EH (cell line): ENCODE data around the gene RIMS3.
"Not testable (repeated sequence)": the region's sequence is repeated elsewhere in the genome, so short reads cannot be mapped to it uniquely, and the experiment has no call there.

Experiments
- DNase-seq: peaks from one replicate; pipeline ENCODE4 v3.0.0-alpha.2; 2015; ENCODE audit warnings: low read depth

RIMS3 gene

DNA sequence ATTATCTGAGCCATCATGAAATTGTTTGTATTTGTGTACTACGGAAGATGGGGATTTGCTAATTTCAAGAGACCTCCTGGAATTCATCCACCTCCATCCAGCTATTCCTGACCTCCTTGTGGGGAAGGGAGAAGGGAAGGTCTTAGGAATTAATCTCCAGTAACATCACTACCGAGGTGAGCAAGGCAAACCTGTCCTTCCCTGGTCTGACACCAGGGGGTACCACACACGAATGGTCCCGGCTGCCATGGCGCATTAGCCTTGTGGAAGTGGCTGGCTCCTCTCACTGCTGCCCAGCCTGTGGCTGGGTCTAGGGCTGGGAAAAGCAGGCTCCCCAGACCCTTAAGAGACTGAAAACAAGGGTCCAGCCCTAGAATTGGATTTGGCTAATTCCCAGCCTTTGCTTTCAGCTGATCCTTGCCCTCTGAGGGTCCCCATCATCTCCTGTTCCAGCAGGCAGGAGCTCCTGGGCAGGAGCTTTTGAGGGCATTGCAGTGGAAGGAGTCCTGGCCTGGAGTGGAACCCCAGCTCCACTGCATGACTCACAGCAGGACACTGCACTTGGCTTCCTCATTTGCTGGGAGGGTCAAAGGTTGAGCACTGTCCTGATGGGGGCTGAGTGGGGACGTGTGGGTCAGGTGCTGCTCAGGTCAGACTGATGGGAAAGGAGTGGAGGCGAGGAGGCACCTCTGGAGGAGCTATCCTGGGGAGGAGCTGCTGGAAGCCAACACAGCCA, 34.8 kb downstream of the RIMS3 start:
- peak; percentile 35 for DNase-seq

DNA sequence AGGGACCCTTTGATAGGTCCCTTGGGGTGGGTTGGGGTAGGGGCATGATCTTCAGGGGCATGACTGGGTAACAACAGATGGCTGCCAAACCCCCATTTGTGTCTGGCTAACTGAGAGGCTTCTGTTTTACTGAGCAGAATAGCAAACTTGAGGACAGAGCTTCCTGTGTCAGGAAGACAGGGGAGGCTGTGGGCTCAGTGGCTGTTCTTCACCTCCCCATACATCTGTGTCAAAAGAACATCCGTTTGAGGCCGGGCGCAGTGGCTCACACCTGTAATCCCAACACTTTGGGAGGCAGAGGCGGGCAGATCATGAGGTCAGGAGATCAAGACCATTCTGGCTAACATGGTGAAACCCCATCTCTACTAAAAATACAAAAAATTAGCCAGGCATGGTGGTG, 35.9 kb downstream of the RIMS3 start:
- DNase-seq = not testable (repeated sequence)

DNA sequence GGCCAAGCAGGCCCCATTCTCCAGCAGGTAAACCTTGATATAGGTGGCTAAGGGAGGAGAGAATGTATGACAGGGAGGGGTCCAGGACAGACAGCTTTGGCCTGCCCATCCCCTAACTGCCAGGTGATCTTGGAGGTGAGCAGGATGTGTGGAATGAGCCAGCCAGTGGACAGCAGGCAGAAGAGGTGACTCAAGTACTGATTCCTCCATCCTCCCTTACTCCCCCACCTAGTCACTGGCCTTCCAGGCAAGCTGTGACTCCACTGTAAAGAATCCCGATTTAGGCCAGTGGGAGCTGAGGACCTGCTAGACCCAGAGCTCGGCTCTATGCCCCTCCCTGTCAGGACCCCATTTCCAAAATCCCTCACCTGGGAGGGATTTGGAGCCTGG, 36.6 kb downstream of the RIMS3 start:
- no peak for DNase-seq

DNA sequence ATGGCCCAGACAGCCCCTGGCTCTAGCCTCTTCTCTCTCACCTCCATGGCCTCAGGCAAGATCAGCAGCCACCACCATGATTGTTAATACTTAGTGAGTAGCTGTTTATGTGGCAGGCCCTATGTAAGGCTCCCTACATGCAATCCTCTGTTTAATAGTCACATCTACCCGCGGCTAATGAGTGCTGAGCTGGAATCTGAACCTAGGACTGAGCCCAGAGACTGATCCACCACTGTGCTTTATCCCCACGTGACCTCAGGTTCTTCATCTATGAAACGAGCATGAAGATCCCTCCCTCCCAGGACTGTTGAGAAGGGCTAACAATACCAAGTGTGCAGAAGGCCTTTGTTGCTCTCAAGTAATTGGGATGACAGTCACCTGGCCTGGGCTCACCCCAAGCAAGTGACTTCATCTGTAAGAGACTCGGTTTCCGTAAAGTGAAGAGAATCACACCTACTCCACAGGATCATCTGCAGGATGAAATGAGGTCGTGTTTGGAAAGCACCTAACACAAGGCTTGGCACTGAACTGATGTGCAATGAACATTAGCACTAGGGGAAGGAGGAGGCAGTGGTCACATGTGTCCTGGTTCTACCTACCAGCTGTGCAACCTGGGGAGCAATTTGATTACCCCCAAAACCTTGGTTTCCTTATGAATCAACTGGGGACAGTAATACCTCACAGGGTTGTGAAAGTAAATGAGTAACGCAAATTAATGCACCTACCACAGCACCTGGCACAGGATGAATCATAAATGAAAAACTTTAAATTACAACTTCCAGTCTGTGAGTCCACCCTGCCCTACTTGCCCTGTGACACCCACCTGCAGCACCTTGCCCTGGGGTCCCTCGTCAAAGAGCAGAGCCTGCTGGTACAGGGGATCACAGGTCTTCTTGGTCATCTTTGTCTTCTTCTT, 37.2 kb downstream of the RIMS3 start:
- no peak for DNase-seq

DNA sequence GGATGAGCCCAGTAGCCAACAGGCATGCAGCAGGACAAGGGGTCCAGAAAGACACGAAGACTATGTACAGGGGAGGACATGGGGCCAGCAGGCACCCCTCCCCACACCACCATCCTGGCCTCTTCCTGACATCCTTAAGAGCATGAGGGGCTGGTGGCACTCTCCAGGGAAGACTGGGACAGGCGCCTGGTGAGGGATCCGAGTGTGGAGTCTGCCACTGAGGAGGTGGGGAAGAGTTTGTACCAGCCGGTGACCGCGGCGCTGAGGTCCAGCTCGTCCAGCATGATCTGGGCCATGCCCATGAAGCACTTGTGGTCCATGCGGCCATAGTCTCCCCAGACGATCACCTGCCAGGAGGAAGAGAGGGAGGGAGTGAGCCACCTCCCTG, 39.1 kb downstream of the RIMS3 start:
- no peak for DNase-seq

DNA sequence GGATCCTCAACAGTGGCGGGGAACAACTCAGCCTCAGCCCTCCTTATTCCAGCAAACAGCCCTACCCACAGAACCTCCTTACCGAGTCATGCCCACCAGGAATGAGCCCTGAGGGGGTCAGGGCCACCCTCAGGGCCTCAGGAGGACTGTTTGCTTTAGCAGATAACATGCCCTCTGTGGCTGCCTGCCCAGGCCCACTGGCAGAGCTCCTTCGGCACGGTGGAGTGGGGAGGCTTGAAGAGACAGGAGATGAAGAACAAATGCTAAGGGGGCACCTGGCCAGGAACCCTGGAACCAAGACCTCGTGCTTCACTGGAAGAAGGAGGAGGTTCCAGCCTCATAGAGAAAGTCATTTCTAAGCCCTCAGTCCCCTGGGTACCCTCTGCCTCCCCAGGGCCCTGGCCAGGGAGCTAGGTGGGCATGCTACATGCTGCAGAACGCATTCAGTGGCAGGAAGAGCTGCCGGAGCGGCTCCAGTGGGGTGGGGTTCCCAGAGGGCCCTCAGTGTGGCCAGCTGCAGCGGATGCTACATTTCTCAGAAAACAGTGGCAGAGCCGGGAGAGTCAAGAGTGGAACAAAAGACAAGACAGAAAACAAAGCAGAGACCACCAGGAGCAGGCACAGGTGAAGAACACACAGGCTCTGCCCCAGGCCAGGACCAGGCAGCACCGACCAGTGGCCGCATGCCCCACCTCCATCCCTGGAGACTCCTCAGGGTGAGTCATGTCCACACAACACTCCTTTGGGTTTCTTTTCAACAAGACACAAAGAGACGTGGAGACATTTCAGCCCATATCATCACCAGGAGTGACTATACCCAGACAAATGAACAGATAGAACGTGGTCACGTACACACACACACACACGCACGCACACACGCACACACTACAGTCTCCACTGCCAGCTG, 39.8 kb downstream of the RIMS3 start:
- DNase-seq = peak; percentile 10

DNA sequence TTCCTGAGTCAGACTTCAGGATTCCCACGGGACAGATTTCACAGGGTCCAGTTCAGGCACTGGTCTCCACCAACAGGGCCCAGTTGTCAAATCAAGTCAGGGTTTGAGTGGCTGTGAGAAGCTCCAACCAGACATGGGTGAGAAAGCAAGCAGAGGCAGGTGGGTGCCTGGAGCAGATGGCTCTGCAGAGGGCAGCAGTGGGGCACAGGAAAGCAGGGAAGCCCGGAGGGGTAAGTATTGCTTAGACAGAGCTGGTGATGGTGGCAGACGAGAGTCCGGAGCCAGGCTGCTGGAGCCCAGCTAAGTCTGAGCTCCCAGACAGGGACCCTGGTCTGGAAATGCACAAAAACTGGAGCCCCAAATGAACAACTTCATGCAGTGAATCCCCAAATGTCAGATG, 40.4 kb downstream of the RIMS3 start:
- DNase-seq = peak; percentile 32

DNA sequence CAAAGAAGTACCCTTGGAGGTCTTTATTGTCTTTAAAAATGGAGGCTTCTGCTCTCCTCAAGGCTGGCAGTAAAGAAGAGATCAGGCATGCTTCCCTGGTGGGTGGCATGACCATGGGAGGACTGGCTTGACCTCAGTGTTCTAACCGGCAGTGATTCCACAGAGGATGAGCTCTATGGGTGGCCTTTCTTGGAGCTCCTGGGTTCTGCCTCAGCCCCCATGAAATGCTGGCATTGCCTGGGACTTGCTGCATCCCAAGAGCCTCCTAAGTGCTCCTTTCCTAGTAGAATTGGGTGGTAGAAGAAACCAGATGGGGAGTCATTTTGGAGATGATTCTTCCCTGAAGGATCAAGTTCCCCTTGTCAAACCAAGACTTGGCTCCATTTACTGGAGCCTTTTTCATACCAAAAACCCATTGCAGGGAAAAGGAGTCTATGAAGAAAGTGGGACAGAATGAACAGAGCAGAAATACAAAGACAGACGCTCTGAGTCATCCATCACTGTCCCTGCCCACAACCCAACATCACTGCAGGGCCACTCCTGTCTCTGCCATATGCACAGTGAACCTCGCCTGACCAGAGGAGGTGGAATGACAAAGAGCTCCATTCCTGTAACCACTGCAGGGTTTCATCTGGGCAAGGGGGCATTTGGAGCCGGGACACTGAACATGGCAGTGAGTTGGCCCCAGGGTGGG, 42.4 kb downstream of the RIMS3 start:
- no peak for DNase-seq

DNA sequence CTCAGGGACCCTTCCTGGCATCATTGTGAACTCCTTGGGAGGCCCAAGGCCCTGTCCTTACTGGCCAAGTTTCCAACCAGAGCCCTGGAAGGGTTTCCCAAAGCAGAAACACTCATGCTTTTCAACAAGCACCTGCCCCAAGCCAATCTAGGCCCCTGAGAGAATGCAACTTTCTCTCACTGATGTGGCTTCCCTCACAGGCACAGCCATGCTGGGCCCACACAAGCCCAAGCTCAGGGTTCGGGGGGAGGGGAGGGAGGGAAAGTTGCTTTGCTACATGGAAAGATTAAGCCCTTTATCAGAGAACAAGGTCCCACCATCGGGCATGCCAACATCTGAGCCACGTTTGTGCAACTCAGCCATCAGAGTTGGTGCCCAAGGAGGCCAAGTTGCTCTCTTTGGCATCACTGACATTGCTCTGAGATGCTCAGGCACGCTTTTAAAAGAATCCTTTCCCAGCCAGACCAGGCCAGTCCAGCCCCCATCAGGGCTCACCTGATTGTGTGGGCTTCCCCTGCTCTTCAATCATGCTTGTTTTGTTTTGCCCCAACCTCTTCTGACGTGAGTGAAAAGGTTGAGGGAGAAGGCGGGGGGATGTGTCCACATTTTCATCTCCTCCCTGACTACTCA, 43.5 kb downstream of the RIMS3 start:
- no peak for DNase-seq

DNA sequence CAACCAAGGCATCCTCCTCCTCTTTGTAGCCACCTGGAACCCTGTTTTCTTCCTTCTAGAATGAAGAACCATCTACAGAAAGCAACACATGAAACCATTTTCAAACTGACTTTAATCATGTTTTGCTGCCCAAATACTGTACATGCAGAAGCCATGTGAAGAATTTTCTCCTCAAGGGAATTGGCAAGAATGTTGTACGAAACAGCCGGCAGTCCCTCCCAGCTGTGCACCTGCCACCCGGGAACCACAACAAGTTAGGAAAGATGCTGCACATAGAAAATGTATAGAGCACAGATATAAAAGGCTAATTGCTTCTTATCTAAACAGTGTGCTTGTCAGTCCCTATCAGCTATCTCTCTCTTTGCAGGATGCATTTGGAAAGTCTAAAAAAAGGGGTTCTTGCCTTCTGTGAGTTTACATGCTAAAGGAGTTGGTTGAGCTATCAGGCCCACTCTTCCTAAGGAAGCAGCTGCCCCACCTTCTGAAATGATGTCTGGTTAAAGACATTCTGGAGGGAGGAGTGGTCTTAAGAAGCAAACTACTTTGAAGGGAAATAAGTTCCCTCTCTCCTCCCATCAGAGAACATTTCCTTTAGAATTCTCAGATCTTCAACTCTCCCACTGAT, 44.8 kb downstream of the RIMS3 start:
- no peak for DNase-seq

DNA sequence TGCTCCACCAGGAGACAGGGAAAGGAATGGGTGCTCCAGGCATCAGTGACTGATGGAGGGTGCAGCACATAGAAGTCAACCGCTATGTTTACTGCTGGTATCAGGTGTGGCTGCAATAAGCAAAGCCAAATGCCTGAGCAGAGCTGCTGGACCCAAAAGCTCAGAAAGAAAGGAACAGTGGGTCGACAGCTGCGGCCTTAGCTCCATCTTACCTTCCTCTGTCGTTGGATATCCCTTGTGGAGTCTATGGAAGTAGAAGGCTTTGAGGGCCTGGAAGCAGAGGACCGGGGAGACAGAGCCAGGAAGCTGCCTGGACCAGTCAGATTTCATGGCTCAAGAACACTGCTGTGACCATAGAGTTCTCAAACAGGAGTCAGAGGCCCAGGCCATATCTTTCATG, 45.3 kb downstream of the RIMS3 start:
- no peak for DNase-seq

DNA sequence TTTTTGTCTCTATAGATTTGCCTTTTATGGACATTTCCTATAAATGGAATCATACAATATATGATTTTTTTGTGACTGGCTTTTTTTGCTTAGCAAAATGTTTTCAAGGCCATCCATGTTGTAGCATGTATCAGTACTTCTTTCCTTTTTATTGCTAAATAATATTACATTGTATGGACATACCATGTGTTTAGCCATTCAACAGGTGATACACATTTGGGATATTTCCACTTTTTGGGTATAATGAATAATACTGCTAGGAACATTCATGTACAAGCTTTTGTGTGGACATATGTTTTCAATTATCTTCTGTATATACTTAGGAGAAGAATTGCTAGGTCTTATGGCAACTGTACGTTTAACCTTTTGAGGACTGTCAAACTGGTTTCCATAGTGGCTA, 47.4 kb downstream of the RIMS3 start:
- no peak for DNase-seq

DNA sequence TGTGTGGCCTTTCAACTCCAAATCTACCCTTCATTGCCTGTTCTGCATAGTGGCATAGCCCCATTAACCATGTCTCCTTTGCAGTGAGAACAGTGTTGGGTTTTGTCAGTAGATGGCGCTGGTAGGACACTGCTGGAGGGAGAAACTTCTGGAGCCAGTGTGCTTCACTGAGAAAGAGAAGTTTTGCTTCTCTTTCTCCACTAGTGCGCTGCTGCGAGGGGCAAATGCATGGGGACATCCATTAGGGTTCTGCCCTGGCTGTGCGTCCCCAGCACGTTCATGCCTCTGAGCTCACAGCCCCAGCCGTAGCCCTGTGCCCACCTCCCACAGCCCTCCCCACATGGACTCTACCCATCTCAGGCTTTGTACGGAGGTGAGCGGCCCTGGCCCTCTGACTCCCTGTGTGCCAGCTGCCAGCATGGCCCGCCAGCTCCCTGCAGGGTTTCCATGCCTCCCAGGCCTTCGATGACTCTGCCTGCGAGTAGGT, 53.1 kb downstream of the RIMS3 start:
- DNase-seq = peak; percentile 71

DNA sequence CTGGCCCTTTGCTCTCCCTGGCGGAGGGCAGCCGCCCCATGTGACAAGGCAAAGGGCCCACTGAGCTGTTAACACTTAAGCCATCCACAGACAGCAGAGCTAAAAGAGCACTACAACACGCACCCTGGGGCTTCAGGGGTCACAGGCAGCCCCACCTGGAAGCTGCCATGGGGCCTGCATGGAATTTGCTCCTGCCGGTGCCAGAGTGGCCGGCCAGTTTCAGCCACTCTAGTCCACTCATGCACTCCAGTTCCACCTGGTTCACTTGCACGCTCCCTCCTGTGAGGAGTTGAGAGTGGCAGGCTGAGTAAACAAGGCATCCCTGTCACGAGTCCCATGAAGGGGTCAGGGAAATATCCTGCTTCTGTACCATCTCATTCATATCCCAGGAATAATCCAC, 55.3 kb downstream of the RIMS3 start:
- no peak for DNase-seq

DNA sequence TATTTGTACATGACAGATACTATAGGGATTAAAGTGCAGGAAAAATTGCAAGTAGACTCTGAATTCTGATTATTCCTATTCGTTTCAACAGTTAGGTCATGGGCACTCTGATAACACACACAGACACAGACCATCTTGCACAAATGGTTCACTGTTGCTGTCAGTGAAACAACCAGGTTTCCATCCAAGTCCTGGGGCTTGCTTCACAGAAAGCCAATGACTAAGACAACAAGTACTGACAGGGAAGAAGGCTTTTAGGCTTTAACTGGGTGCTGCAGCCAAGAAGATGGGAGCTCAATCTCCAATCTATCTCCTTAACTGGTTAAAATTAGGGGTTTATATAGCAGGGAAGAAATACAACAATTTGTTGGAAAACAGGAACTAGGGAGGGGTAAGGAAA, 57.6 kb downstream of the RIMS3 start:
- DNase-seq = no peak

DNA sequence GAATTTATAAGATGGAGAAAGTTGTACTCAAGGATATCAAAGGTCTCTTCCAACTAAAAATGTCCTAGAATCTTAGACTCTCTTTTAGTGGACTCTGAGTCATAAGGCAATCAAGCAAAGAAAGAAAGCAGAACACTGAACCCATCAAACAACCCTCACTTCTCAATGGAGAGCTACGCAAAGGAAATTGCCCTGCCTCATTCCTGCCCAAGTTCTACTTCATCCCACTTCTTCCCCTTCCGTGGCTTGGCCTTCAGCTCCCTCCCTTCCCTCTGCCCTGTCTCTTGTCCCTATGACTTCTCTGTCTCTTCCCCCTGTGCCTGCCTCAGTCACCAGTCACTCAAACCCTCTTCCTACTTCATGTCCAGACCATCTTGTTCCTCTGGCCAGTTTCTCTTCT, 58.5 kb downstream of the RIMS3 start:
- no peak for DNase-seq

DNA sequence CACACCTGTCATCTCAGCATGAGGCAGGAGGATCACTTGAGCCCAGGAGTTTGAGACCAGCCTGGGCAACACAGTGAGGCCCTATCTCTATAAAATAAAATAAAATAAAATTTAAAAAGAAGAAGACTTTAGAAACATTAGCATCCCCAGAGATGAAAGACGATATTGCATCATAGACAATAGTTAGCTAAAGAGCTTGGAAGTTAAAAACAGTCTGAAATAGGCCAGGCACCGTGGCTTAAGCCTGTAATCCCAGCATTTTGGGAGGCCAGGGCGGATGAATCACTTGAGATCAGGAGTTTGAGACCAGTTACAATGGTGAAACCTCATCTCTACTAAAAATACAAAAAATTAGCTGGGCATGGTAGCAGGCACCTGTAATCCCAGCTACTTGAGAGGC, 59.3 kb downstream of the RIMS3 start:
- no peak for DNase-seq

DNA sequence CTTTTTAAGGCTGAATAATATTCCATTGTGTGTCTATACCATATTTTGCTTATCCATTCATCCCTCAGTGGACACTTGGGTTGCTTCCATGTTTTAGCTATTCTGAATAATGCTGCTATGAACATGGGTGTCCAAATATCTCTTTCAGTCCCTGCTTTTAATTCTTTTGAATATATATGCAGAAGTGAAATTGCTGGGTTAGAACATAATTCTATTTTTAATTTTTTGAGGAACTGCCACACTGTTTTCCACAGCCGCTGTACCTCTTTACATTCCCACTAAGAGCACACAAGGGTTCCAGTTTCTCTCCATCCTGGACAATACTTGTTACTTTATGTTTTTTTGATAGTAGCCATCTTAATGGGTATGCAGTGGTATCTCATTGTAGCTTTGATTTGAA, 65.6 kb downstream of the RIMS3 start:
- no peak for DNase-seq

DNA sequence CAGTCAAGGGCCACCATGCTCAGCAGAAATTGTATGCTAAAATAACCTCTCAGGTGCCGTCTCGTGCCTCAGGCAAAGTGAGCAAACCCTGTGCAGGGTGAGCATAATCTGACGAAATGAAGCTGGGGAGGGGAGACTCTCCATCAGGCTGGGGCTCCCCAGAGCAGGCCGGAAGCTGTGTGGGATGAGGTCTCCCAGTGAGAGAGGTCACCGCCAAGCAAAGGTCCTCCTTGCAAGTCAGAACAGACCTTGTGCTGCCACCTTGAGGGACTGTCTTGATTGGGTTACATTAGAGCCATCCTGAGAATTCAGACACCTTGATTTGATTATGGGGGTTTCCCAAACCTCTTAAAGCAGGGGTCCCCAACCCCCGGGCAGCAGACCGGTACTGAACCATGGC, 69.9 kb downstream of the RIMS3 start:
- no peak for DNase-seq

DNA sequence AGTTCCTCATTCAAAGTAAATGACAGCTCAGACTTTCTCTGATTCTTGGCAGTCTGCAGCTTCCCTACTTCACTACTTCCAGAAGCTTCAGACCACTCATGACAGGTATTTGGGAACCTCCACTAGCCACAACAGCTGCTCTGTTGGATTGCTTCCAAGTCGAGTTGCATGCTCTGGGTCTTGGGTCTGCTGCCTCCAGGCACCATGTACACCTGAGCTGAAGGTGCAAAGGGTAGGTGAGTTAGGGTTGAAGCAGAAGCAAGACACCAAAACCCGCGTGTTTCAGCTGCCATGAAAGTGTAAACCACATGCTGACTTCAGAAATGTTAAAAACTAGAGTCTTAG, 71.3 kb downstream of the RIMS3 start:
- DNase-seq = no peak
